Panc1 (cell line): ENCODE measurements around the gene MYH8.

ENCODE experiments used
- POLR2AphosphoS5 ChIP-seq: IDR thresholded peaks from 2 replicates; pipeline ENCODE4 v1.6.1; 2012; ENCODE audit warnings: mild to moderate bottlenecking, low read depth, low read length, moderate library complexity
- TF ChIP-seq, protein P1 (sequence below): fragments of 450-650 bp; IDR thresholded peaks from 2 replicates; pipeline ENCODE4 v1.5.1; 2017; ENCODE audit warnings: mild to moderate bottlenecking

DNA sequence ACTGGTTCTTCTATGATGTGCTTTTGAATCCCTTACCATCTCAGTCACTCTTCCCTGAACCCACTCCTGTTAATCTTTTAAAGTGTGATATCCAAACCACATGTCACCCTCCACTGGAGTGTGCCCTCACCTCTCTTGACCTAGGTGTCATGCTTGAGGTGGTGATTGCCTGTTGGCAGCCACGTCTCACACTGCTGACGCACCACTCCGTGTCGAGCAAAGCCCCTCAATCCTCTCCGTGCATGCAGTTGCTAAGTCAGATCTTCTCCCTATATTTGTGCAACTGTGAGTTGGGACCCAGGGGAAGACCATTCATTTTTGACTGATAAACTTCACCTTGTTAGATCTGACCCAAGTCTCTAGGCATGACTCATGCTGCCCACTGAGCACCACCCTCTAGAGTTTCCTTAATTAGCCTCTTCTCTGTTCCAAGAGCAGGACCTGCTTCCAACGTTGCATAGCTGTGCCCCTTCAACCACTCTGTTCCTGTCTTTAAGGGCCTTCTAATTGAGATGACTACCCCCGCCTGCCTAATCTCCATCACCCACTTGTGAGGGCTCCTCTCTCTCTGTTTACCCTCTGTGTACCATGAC, 51.6 kb downstream of the MYH8 start:
- no peak for TF ChIP-seq POLR2AphosphoS5
- TF ChIP-seq, protein P1, sequence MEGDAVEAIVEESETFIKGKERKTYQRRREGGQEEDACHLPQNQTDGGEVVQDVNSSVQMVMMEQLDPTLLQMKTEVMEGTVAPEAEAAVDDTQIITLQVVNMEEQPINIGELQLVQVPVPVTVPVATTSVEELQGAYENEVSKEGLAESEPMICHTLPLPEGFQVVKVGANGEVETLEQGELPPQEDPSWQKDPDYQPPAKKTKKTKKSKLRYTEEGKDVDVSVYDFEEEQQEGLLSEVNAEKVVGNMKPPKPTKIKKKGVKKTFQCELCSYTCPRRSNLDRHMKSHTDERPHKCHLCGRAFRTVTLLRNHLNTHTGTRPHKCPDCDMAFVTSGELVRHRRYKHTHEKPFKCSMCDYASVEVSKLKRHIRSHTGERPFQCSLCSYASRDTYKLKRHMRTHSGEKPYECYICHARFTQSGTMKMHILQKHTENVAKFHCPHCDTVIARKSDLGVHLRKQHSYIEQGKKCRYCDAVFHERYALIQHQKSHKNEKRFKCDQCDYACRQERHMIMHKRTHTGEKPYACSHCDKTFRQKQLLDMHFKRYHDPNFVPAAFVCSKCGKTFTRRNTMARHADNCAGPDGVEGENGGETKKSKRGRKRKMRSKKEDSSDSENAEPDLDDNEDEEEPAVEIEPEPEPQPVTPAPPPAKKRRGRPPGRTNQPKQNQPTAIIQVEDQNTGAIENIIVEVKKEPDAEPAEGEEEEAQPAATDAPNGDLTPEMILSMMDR: no peak
